Keratinocyte (primary cell): ENCODE results near the gene TMEM18. TPM values are rescaled to one million over a fixed set of nuclear protein-coding genes. Genes with fewer than 3 reads are reported as not detected.

ENCODE experiments used
- DNase-seq: peaks from one replicate; pipeline ENCODE4 v3.0.0-alpha.2; 2011; ENCODE audit warnings: low read depth, missing footprints, low spot score
- FAIRE-seq: peaks from 2 replicates; lab custom pipeline; 2011; peaks lifted over from hg19 to GRCh38; lab: Jason Lieb, UNC
- H2AFZ ChIP-seq: 2 replicates; pipeline ENCODE4 v1.6.0; 2012; ENCODE audit warnings: low read length, control low read depth, inconsistent platforms; ENCODE audit not compliant: control insufficient read depth
- H3K27ac ChIP-seq: 2 replicates; pipeline ENCODE4 v1.5.1; 2011; ENCODE audit warnings: low read length; ENCODE audit not compliant: control insufficient read depth, insufficient read depth
- H3K27me3 ChIP-seq: 3 replicates; pipeline ENCODE4 v1.6.0; 2011; ENCODE audit warnings: low read length; ENCODE audit not compliant: control insufficient read depth, insufficient read depth; ENCODE audit errors: extremely low read depth
- H3K36me3 ChIP-seq, 2 experiments: 2 replicates in 1 of 2; 3 replicates in 1 of 2; pipeline ENCODE4 v1.5.1; 2011; ENCODE audit warnings: low read length in 2 of 2, mild to moderate bottlenecking in 1 of 2; ENCODE audit not compliant: control insufficient read depth in 2 of 2, insufficient read depth in 2 of 2; ENCODE audit errors: extremely low read depth in 1 of 2
- H3K4me1 ChIP-seq: 3 replicates; pipeline ENCODE4 v1.5.1; 2011; ENCODE audit warnings: low read length; ENCODE audit not compliant: control insufficient read depth, insufficient read depth; ENCODE audit errors: extremely low read depth
- H3K4me2 ChIP-seq: 3 replicates; pipeline ENCODE4 v1.6.0; 2011; ENCODE audit warnings: low read depth, low read length; ENCODE audit not compliant: control insufficient read depth, insufficient read depth; ENCODE audit errors: extremely low read depth
- H3K4me3 ChIP-seq, 3 experiments: fragments of 200-600 bp in 1 of 3; sonication (generic) in 1 of 3; 2 replicates in 2 of 3; 3 replicates in 1 of 3; pipeline ENCODE4 v1.5.1; 2011 to 2016; ENCODE audit warnings: low read length in 3 of 3, mild to moderate bottlenecking in 3 of 3, control low read depth in 2 of 3, inconsistent platforms in 1 of 3, low read depth in 1 of 3, mixed read lengths in 1 of 3, mixed run types in 1 of 3, moderate library complexity in 1 of 3; ENCODE audit not compliant: control insufficient read depth in 2 of 3, insufficient read depth in 2 of 3; ENCODE audit errors: extremely low read depth in 1 of 3
- H3K79me2 ChIP-seq: 2 replicates; pipeline ENCODE4 v1.6.0; 2012; ENCODE audit warnings: low read length; ENCODE audit not compliant: control insufficient read depth, insufficient read depth
- H3K9ac ChIP-seq: 3 replicates; pipeline ENCODE4 v1.6.0; 2011; ENCODE audit warnings: low read length; ENCODE audit not compliant: control insufficient read depth, insufficient read depth; ENCODE audit errors: extremely low read depth
- H3K9me1 ChIP-seq: 3 replicates; pipeline ENCODE4 v1.6.0; 2011; ENCODE audit warnings: low read length; ENCODE audit not compliant: control insufficient read depth, insufficient read depth; ENCODE audit errors: extremely low read depth
- H3K9me3 ChIP-seq: 2 replicates; pipeline ENCODE4 v1.5.1; 2012; ENCODE audit warnings: low read depth, low read length; ENCODE audit not compliant: control insufficient read depth
- H4K20me1 ChIP-seq: 3 replicates; pipeline ENCODE4 v1.6.0; 2011; ENCODE audit warnings: low read length; ENCODE audit not compliant: control insufficient read depth, insufficient read depth; ENCODE audit errors: extremely low read depth
- EZH2 ChIP-seq: IDR thresholded peaks from one replicate; pipeline ENCODE4 v1.6.1; 2012; ENCODE audit warnings: inconsistent platforms, mild to moderate bottlenecking, low read length, moderate library complexity
- dilution Hi-C: fragments of 300-500 bp; cut with MboI; formaldehyde crosslinking; loops from one replicate; pipeline ENCODE4 v1.7.0; 2020; ENCODE audit warnings: low sequenced_read_pairs; ENCODE audit not compliant: extremely low pct_ligation_motif_present
- polyA plus RNA-seq, 5 experiments: library from polyadenylated mRNA; depleted of rRNA in 3 of 5; stranded (reverse) in 3 of 5; stranded (forward) in 1 of 5; unstranded in 1 of 5; fragments of >200 nt; gene quantifications; 1 replicate in 1 of 5; 2 replicates in 3 of 5; 3 replicates in 1 of 5; pipeline versions ENCODE4 v1.2.1 to v1.2.3, GENCODE V29; 2011 to 2012; ENCODE audit warnings: missing spikeins in 2 of 5, low read depth in 1 of 5, low replicate concordance in 1 of 5
- TF ChIP-seq, protein P1 (sequence below), 3 experiments: IDR thresholded peaks in 1 of 3; conservative IDR thresholded peaks in 1 of 3; optimal IDR thresholded peaks in 1 of 3; 2 replicates in 2 of 3; 3 replicates in 1 of 3; pipeline versions ENCODE3 to v1.5.1; 2011; ENCODE audit warnings: low read length in 3 of 3, mild to moderate bottlenecking in 3 of 3, moderate library complexity in 2 of 3, control low read depth in 1 of 3, inconsistent platforms in 1 of 3; ENCODE audit not compliant: insufficient read depth in 2 of 3; ENCODE audit errors: extremely low read depth in 1 of 3

Gene TMEM18
- polyA plus RNA-seq, 1 donor (not counting 4 experiments of a cell fraction or from before 2014, with no cell fraction given), result 27.7 TPM

DNA sequence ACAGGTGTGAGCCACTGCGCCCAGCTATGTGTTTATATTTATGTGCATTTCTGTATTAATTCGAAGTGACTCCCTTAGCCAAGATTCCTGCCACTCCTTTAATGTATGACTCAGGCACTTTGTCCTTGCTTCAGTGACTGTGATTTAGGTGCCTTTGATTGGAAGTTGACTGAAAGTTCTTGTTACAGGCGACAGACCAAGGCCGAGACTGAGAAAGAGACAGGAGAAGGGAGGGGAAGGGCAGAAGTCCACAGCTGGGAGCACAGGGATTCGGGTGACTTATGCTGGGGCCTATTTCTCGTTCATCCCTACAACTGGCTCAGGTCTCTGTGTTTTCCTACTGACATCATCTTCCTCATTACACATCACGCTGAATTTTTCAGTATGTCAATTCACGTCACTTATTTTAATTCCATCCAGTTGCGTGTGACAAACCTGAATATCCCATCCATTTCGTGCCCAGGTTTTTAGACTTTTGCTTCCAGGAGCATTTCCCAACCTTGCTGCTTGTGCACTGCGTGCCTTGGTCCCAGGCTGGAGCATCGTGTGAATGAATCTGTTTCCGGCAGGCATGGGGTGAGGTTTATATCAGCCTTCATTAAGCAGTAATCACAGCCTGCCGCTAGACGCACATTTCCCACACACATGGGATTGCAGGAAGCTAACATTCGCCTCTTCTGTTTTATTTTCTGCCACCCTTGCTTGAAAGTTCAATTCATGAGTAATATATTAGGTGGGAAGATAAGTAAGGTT, 42.4 kb downstream of the TMEM18 start:
- DNase-seq (no peak), FAIRE-seq (no peak)
- Histone ChIP-seq H3K4me3 (no peak overlapping the region), H3K9ac (no peak overlapping the region), H3K4me1 (no peaks in the 10 kb centered on the region), H3K27ac (no peak overlapping the region), H3K9me3 (no peaks in the 10 kb centered on the region), H4K20me1 (no peaks in the 10 kb centered on the region), H3K79me2 (no peaks in the 10 kb centered on the region), H2AFZ (no peak overlapping the region), H3K36me3 (no peaks in the 10 kb centered on the region), H3K27me3 (no peaks in the 10 kb centered on the region), H3K9me1 (no peaks in the 10 kb centered on the region), H3K4me2 (no peak overlapping the region)
- dilution Hi-C loops, result no loop called here
- no peak for TF ChIP-seq EZH2
- TF ChIP-seq, protein P1, sequence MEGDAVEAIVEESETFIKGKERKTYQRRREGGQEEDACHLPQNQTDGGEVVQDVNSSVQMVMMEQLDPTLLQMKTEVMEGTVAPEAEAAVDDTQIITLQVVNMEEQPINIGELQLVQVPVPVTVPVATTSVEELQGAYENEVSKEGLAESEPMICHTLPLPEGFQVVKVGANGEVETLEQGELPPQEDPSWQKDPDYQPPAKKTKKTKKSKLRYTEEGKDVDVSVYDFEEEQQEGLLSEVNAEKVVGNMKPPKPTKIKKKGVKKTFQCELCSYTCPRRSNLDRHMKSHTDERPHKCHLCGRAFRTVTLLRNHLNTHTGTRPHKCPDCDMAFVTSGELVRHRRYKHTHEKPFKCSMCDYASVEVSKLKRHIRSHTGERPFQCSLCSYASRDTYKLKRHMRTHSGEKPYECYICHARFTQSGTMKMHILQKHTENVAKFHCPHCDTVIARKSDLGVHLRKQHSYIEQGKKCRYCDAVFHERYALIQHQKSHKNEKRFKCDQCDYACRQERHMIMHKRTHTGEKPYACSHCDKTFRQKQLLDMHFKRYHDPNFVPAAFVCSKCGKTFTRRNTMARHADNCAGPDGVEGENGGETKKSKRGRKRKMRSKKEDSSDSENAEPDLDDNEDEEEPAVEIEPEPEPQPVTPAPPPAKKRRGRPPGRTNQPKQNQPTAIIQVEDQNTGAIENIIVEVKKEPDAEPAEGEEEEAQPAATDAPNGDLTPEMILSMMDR (optimal IDR thresholded peaks at IDR 0.05 in 1 of 3, IDR thresholded peaks at IDR 0.05 in 1 of 3, conservative IDR thresholded peaks at IDR 0.05 in 1 of 3; ENCODE audit: extremely low read depth in 1 of 3, insufficient read depth in 2 of 3, low read length in 3 of 3), result no peak

GRCh38 chr2:634041-634440, 43.2 kb downstream of the TMEM18 start:
- Histone ChIP-seq H2AFZ (no peak overlapping the region), H3K27me3 (no peaks in the 10 kb centered on the region), H3K4me3 (no peak overlapping the region), H3K9me3 (no peaks in the 10 kb centered on the region), H3K9me1 (no peaks in the 10 kb centered on the region), H4K20me1 (no peaks in the 10 kb centered on the region), H3K36me3 (no peaks in the 10 kb centered on the region), H3K4me2 (no peak overlapping the region), H3K27ac (no peak overlapping the region), H3K79me2 (no peaks in the 10 kb centered on the region), H3K4me1 (no peaks in the 10 kb centered on the region), H3K9ac (no peak overlapping the region)
- TF ChIP-seq, protein P1 (optimal IDR thresholded peaks at IDR 0.05 in 1 of 3, IDR thresholded peaks at IDR 0.05 in 1 of 3, conservative IDR thresholded peaks at IDR 0.05 in 1 of 3; ENCODE audit: extremely low read depth in 1 of 3, insufficient read depth in 2 of 3, low read length in 3 of 3), result no peak
- no peak for TF ChIP-seq EZH2
- FAIRE-seq (no peak), DNase-seq (no peak)
- dilution Hi-C loops, result no loop called here
